HG03575 (cell line): ENCODE measurements around the gene VAC14.

Experiments used
- ATAC-seq: cut with Tn5 transposase; IDR thresholded peaks from one replicate; pipeline ENCODE4 v1.9.1; 2021; ENCODE audit not compliant: unreplicated experiment, insufficient number of reproducible peaks, low FRiP score; ENCODE audit errors: extremely low read depth

The VAC14 gene

DNA sequence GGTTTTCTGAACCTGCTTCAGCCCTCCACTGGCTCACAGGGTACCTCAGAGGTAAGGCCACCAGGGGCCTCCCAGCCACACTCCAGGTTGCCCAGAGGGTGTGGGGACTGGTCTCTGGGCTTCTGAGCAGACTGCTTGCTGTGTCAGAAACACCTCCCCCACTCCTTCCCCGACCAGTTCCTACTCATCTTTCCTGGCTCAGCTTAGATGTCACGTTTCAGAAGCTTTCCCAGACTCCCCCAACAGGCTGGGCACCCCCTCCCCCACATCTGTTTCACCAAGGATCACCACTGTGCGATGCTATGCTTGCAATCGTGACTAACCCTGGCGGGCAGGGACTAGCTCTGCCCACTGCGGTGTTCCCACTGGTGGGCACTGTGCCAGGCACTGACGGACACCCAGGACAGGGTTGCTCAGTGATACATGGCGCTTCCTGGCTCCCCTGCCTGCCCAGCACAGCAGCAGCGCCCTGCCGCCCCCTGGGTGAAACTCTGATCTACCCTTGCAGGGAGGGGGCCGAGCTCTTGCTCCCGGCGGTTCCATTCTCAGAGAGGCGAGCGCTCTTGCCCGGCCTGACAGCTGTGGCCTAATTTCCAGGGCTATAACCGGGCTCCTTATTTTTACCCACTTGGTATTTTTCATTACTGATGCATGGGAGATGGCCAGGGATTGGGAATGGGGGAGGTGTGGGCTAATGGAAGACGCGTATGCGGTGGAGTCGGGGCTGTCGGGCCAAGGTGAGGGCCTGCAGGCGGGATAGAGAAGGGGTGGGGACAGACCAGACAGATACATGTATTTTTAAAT lies 85.7 kb downstream of the VAC14 start:
- no peak for ATAC-seq

- no peak for ATAC-seq
Measured at GRCh38 chr16:70714581-70715054, 86.3 kb downstream of the VAC14 start.

DNA sequence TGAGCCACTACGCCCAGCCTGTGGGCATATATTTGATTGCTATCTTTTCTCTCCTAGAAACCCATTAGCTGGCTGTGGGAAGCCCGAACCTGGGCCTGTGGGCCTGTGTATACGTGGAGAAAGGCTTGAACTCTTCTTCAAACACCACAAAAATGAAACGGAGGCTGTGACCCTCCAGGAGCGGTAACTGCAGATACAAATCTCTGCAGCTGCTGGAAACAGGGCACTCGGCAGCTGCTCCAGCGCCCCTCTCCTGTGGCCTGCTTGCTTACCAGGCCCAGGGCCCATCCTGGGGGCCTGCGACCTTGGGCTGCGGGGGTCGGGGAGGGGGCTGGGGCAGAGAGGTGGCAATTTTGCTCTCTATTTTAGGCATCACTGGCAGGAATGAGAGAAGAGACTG lies 87.1 kb downstream of the VAC14 start:
- ATAC-seq: no peak

DNA sequence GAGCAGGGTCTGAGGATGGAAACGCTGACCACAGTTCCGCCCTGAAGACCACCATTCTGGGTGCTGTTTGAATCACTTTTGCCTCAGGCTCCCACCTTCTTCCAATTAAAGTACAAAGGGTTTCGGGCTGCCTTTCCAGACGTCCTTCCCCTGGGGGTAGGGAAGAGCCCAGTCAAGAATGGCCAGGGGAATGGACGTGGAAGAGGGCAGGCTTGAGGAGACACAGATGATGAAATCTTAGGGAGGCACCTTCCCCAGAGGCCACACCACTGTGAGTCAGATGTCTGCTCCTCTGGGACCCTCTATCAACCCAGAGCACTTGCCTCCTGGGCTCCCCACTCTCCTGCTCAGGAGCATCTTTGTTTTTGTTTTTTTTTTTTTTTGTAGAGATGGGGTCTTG lies 87.6 kb downstream of the VAC14 start:
- ATAC-seq: no peak

GRCh38 chr16:70712942-70713341 lies 88.0 kb downstream of the VAC14 start:
- ATAC-seq: no peak

DNA sequence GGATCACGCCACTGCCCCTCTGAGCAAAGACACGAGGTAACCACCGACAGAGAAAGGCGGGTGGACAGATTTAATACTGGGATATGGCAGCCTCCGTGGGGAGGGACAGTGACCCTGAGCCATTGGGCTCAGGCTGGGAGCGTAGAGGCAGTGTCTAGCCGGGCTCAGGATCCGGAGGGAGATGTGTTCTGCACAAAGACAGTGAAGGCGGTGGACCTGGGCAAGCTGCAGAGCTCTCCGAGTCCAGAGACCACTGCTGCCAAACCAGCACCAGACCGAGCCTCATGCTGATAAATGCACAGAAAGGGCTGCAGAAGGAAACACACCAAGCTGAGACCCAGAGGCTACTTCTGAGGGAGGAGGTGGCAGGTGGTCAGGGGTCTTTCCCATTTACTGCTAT lies 88.6 kb downstream of the VAC14 start:
- no peak for ATAC-seq

GRCh38 chr16:70711211-70712031 lies 89.5 kb downstream of the VAC14 start:
- ATAC-seq: no peak

DNA sequence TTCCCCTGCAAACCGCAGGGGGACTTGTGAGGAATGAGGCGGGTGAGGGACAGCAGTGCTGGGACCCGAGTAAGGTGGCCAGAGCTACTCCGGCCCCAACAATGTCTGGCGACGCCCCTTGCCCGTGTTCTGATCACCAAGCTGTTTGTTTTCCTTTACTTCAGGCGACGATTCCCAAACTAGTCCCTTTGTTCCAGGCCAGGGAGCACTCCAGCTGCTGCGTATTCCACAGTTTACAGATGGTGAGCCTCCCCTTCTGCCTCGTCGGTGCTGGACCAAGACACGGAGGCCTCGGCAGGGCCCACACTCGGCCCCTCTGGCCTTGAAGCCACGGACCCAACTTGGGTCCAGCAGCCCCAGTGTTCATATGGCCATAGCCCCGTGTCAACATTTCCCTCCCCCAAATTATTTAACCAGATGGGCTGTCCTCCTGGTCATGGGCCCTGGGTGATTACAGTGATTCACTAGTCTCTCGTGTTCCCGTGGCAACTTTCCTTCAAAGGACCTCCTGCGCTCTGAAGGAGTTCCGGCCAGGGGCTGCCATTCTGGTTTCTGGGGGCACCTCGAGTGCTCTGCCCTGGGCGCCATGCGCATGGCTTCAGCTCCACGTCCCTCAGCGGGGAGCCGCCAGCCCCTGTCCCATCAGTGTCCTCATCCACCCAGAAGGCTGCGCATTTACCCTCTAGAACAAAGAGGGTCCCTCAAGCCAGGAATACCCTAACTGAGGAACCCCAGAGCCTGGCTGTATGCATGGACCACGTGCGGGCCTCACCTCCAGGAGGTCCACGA lies 90.3 kb downstream of the VAC14 start:
- ATAC-seq: no peak

DNA sequence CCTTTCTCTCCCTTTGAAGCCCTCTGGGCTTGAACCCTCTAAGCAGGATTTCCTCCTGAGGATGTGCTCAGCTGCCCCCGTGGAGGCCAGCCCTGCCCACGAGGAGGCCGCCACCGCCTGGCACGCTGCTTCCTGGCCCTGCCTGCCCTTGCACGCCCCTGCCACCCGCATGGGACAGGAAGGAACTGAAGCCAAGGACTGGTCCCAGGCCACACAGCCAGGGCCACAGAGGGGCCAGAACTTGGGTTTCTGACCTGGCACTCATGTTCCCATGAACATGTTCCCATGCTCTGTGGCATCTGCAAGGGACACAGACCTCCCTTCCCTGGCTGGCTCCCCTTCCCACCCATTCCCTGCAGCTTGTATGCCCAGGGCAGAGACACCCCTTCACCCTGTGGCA lies 91.0 kb downstream of the VAC14 start:
- no peak for ATAC-seq

- ATAC-seq: no peak
Measured at GRCh38 chr16:70709457-70709856, 91.5 kb downstream of the VAC14 start.

DNA sequence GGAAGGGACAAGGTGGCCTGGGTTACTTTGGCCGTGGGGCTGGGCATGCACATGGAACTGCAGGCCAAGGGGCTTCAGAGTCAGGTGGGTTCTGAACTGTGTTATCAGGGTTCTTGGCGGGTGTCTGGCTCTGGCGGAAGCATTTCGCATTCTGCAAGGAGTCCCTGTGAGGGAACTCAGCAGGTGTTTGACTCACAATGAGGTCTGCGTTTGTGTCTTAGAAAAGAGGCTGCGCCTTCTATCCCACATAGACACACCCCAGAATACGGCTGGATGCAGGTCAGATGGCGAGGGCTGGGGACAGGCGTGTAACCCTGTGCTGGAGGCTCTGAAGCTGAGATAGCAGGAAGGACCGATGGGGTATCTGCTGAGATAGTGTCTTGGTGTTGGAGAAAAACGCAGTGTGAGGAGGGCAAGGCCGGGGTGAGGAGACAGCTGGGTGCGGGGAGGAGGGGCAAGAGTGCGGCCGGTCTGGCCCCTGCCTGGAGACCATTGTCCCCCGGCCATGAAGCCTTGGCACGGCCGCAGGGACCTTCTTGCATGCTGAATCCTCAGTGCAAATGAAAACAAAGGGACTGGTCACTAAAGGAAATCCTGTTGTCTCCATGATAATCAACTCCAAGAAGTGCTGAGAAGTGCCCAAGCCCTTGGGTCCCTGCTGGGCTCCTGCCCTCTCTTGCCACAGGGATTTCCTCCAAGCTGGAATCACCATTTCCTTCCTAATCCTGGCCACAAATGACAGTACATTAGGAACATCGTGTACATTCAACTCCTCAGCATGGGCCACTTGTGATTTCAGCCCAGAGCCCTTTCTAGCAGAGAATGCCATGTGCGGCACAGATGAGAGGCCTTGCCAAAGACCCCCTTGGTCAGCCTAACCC lies 92.4 kb downstream of the VAC14 start:
- ATAC-seq: no peak

GRCh38 chr16:70706948-70707465 lies 94.0 kb downstream of the VAC14 start:
- ATAC-seq: no peak

GRCh38 chr16:70705056-70705455 lies 95.9 kb downstream of the VAC14 start:
- ATAC-seq: no peak

GRCh38 chr16:70704586-70704985 lies 96.4 kb downstream of the VAC14 start:
- no peak for ATAC-seq

GRCh38 chr16:70703835-70704381 lies 97.0 kb downstream of the VAC14 start:
- no peak for ATAC-seq

GRCh38 chr16:70703041-70703834 lies 97.7 kb downstream of the VAC14 start:
- no peak for ATAC-seq

DNA sequence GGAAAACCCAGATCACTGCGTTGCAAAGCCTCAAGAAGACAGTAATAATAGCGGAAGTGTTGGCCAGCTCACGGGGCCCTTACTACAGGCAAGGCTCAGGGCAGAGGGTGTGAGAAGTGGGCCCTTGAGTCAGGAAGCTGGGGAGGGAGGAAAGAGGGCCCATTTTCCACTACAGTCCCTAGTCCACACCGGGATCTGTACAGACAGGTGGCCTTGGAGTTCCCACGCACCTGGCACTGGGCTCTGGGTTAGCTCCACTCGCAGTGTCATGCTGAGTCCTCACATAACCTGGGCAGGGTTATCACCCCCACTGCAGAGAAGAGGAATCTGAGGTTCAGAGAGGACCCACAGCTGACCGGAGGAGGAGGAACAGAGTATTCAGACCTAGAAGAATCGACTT lies 98.3 kb downstream of the VAC14 start:
- ATAC-seq: no peak
